ENCODE data around the gene EBF3. TPM values are rescaled to one million over a fixed set of nuclear protein-coding genes. Genes with fewer than 3 reads are reported as not detected.
A peak's percentile ranks its signal among the peaks of the same experiment; 100 is the strongest.

EBF3 gene
- total RNA-seq, 1 experiment from 2014 or later, result 0.22 TPM

DNA sequence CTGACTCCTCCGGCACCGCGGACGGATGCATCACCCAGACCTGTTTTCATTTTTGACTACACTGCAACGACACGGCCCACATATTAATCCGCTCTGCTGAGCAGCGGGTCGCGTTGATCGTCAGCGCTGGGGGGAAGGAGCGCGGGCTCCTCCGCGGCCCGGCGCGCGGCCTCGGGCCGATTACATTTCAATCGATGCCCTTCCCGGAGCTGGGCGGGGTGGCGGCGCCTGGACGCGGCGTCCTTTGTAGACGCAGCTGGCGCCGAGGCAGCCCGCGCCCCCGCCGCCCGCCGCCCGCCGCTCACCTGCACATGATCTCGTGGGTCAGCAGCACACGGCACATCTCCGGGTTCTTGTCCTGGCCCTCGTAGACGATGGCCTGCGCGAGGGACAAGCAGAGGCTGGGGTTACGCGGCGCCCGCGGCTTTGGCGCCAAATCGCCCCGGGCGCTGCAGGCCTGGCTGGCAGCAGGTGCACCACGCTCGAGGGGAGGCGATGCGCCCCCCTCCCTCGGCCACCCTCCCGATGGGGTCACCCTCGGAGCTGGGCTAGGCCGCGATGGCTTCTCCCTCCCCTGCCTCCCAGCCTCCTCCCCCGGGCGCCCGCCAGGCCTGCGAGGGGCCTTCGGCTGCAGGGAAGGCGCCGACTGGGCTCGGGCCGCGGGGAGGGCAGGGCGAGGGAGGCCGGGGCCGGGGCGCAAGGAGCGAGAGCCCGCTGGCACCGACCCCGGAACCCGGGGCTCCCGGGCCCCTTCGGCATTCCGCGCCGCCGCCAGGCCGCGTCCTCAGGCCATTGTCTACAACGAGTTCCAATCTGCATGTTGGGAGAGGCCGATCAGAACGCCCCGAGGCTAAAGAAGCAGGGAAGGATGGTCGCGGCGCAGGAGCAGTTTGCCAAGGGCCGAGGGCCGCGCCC is 5.2 kb downstream of the EBF3 start:
- Histone ChIP-seq H3K4ac (ENCODE audit: low read depth, low read length) (no peak overlapping the region), H3K4me1 (ENCODE audit: insufficient read depth, low read length) (peaks cover 3% of the 10 kb centered on the region; the same call in 1 of the 2 replicates), H3K18ac (ENCODE audit: insufficient read length, low read depth, low read length) (no peak overlapping the region), H3K14ac (ENCODE audit: insufficient read depth, low read length) (no peak overlapping the region), H2BK5ac (ENCODE audit: insufficient read length, low read length) (no peak overlapping the region), H3T11ph (ENCODE audit: low read length) (no peak overlapping the region), H2BK120ac (ENCODE audit: low read depth, low read length, poor library complexity, severe bottlenecking) (no peak overlapping the region), H3K9ac (ENCODE audit: extremely low read depth, insufficient read length, low read length) (no peak overlapping the region), H4K5ac (ENCODE audit: insufficient read length, low read depth, low read length) (no peak overlapping the region), H4K91ac (ENCODE audit: insufficient read length, low read depth, low read length) (no peak overlapping the region), H2BK12ac (ENCODE audit: insufficient read length, low read depth, low read length) (no peak overlapping the region), H2AK5ac (ENCODE audit: insufficient read length, low read length) (no peak overlapping the region), H3K79me1 (ENCODE audit: insufficient read depth, low read depth, low read length, poor library complexity, severe bottlenecking) (no peaks in the 10 kb centered on the region), H4K20me1 (ENCODE audit: control insufficient read depth, insufficient read depth, insufficient read length) (no peaks in the 10 kb centered on the region), H3K79me2 (ENCODE audit: insufficient read depth, low read length) (no peaks in the 10 kb centered on the region), H3K23ac (ENCODE audit: insufficient read length, low read depth, low read length) (no peak overlapping the region), H4K8ac (replicated peaks; ENCODE audit: insufficient read length, low read depth, low read length) (no peak overlapping the region), H2BK15ac (ENCODE audit: low read depth, low read length) (no peak overlapping the region), H3K27me3 (ENCODE audit: insufficient read depth, low read length) (peaks cover 73% of the 10 kb centered on the region), H2BK20ac (ENCODE audit: low read depth, low read length, poor library complexity, severe bottlenecking) (no peak overlapping the region), H2AFZ (ENCODE audit: low read length) (no peak overlapping the region), H3K9me3 (ENCODE audit: control insufficient read depth, low read depth, low read length) (no peaks in the 10 kb centered on the region), H3K23me2 (ENCODE audit: insufficient read length, low read depth, low read length, poor library complexity, severe bottlenecking) (peaks cover 15% of the 10 kb centered on the region), H3K27ac (ENCODE audit: insufficient read length, low read depth, low read length) (no peak overlapping the region), H3K56ac (ENCODE audit: insufficient read length, low read depth, low read length) (no peak overlapping the region), H3K4me2 (ENCODE audit: insufficient read depth, insufficient read length, low read length) (peak overlapping the region; percentile 0)
- H3K27me3 Mint-ChIP-seq (ENCODE audit: low read depth), result peaks cover 93% of the 10 kb centered on the region
- peak; percentile 70 for DNase-seq
- H3K27ac Mint-ChIP-seq, result no peak overlapping the region
- TF ChIP-seq, protein P1, sequence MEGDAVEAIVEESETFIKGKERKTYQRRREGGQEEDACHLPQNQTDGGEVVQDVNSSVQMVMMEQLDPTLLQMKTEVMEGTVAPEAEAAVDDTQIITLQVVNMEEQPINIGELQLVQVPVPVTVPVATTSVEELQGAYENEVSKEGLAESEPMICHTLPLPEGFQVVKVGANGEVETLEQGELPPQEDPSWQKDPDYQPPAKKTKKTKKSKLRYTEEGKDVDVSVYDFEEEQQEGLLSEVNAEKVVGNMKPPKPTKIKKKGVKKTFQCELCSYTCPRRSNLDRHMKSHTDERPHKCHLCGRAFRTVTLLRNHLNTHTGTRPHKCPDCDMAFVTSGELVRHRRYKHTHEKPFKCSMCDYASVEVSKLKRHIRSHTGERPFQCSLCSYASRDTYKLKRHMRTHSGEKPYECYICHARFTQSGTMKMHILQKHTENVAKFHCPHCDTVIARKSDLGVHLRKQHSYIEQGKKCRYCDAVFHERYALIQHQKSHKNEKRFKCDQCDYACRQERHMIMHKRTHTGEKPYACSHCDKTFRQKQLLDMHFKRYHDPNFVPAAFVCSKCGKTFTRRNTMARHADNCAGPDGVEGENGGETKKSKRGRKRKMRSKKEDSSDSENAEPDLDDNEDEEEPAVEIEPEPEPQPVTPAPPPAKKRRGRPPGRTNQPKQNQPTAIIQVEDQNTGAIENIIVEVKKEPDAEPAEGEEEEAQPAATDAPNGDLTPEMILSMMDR (conservative IDR thresholded peaks at IDR 0.05), result no peak
- H3K36me3 Mint-ChIP-seq (ENCODE audit: insufficient read depth in 1 of 3, low read depth in 3 of 3), result no peaks in the 10 kb centered on the region; a peak in 1 of 7 replicates
- H3K4me3 Mint-ChIP-seq, result peak overlapping the region; percentile 31 to 82
- H3K9me3 Mint-ChIP-seq, result peaks cover 0 to 8% of the 10 kb centered on the region in 2 experiments; a peak in 3 of 5 replicates
- no CpG with 5 or more reads among the region's 103 CpGs for WGBS (ENCODE audit: extremely low coverage, insufficient read length, low lambda C conversion rate)
- H3K4me1 Mint-ChIP-seq, result peaks cover 30 to 61% of the 10 kb centered on the region in 2 experiments
